Raji (cell line): ENCODE results near the gene ELOVL7.

Source experiments
- POLR2A ChIP-seq: IDR thresholded peaks from 2 replicates; pipeline ENCODE4 v1.6.1; 2011; ENCODE audit warnings: low read depth, low read length, control low read depth; ENCODE audit not compliant: insufficient read depth

The ELOVL7 gene

GRCh38 chr5:60705144-60705543 lies 138.9 kb downstream of the ELOVL7 start:
- TF ChIP-seq POLR2A, result no peak

- TF ChIP-seq POLR2A, result no peak
These were observed 140.1 kb downstream of the ELOVL7 start for GRCh38 chr5:60703944-60704343.
